ENCODE results near the gene AEBP1. TPM values are rescaled to one million over a fixed set of nuclear protein-coding genes. Genes with fewer than 3 reads are reported as not detected.

AEBP1 gene
- total RNA-seq, 1 experiment from 2014 or later, result 0.54 TPM

GRCh38 chr7:44111761-44112160 lies 7.6 kb downstream of the AEBP1 start:
- intact Hi-C loops (cut with micrococcal nuclease; ENCODE audit: unreplicated experiment), result no loop called here
- H3K27me3 Mint-ChIP-seq (ENCODE audit: insufficient read depth, unreplicated experiment), result no peaks in the 10 kb centered on the region
- H3K4me3 Mint-ChIP-seq (ENCODE audit: unreplicated experiment), result peak overlapping the region; percentile 64
- no peaks in the 10 kb centered on the region for H3K9me3 Mint-ChIP-seq (ENCODE audit: unreplicated experiment)
- no peak overlapping the region for H3K4me3 ChIP-seq (ENCODE audit: low read depth, low read length)
- no peak for TF ChIP-seq CTCF (IDR thresholded peaks at IDR 0.05; ENCODE audit: insufficient read depth in 1 of 2, low read depth in 1 of 2, low read length in 1 of 2, severe bottlenecking in 1 of 2, unreplicated experiment in 1 of 2)
- H3K27me3 ChIP-seq (replicated peaks; ENCODE audit: control insufficient read depth, insufficient read depth, low read length), result no peaks in the 10 kb centered on the region
- no peaks in the 10 kb centered on the region for H3K9me3 ChIP-seq
- DNase-seq, result no peak
- H3K4me1 Mint-ChIP-seq (ENCODE audit: low read depth, unreplicated experiment), result no peaks in the 10 kb centered on the region
- H3K36me3 Mint-ChIP-seq (ENCODE audit: insufficient read depth, unreplicated experiment), result peaks cover 25% of the 10 kb centered on the region
- no peaks in the 10 kb centered on the region; the same call in 1 of the 2 replicates for H3K36me3 ChIP-seq (ENCODE audit: control insufficient read depth, insufficient read depth, low read length)
- ChIA-PET CTCF (no interaction called here), POLR2A (interaction anchor here (1.5 kb wide), 1 partner anchor 11 kb away, joined by 5 read pairs; the partner anchor contains the start of gene POLD2)
- no peaks in the 10 kb centered on the region for H3K4me1 ChIP-seq
- no TSS peak for BruUV-seq (replicated peaks)
- H3K27ac Mint-ChIP-seq (ENCODE audit: unreplicated experiment), result no peak overlapping the region

- no peaks in the 10 kb centered on the region for H3K9me3 ChIP-seq
- no peaks in the 10 kb centered on the region for H3K9me3 Mint-ChIP-seq (ENCODE audit: unreplicated experiment)
- BruUV-seq (replicated peaks), result no TSS peak
- DNase-seq, result peak in 1 of 2 experiments; percentile 30
- no peak for TF ChIP-seq CTCF (IDR thresholded peaks at IDR 0.05; ENCODE audit: insufficient read depth in 1 of 2, low read depth in 1 of 2, low read length in 1 of 2, severe bottlenecking in 1 of 2, unreplicated experiment in 1 of 2)
- no peaks in the 10 kb centered on the region; the same call in 1 of the 2 replicates for H3K36me3 ChIP-seq (ENCODE audit: control insufficient read depth, insufficient read depth, low read length)
- ChIA-PET POLR2A (interaction anchor here (1.5 kb wide), 1 partner anchor 10 kb away, joined by 5 read pairs; the partner anchor contains the start of gene POLD2), CTCF (interaction anchor here (1.3 kb wide), 1 partner anchor 40 kb away, joined by 3 read pairs; no protein-coding TSS in a partner anchor)
- no peaks in the 10 kb centered on the region for H3K27me3 ChIP-seq (replicated peaks; ENCODE audit: control insufficient read depth, insufficient read depth, low read length)
- H3K4me1 Mint-ChIP-seq (ENCODE audit: low read depth, unreplicated experiment), result no peaks in the 10 kb centered on the region
- no peak overlapping the region for H3K27ac Mint-ChIP-seq (ENCODE audit: unreplicated experiment)
- H3K27me3 Mint-ChIP-seq (ENCODE audit: insufficient read depth, unreplicated experiment), result no peaks in the 10 kb centered on the region
- H3K4me3 Mint-ChIP-seq (ENCODE audit: unreplicated experiment), result peak overlapping the region; percentile 64
- intact Hi-C loops (cut with micrococcal nuclease; ENCODE audit: unreplicated experiment), result no loop called here
- H3K4me1 ChIP-seq, result no peaks in the 10 kb centered on the region
- no peak overlapping the region for H3K4me3 ChIP-seq (ENCODE audit: low read depth, low read length)
- H3K36me3 Mint-ChIP-seq (ENCODE audit: insufficient read depth, unreplicated experiment), result peaks cover 31% of the 10 kb centered on the region
Observed at GRCh38 chr7:44112231-44112996, 8.3 kb downstream of the AEBP1 start.

- Histone ChIP-seq H3K4me1 (no peaks in the 10 kb centered on the region), H3K27me3 (replicated peaks; ENCODE audit: control insufficient read depth, insufficient read depth, low read length) (no peaks in the 10 kb centered on the region), H3K4me3 (ENCODE audit: low read depth, low read length) (no peak overlapping the region), H3K9me3 (no peaks in the 10 kb centered on the region), H3K36me3 (ENCODE audit: control insufficient read depth, insufficient read depth, low read length) (no peaks in the 10 kb centered on the region; the same call in none of the 2 replicates)
- H3K9me3 Mint-ChIP-seq (ENCODE audit: unreplicated experiment), result no peaks in the 10 kb centered on the region
- intact Hi-C loops (cut with micrococcal nuclease; ENCODE audit: unreplicated experiment), result no loop called here
- no peaks in the 10 kb centered on the region for H3K4me1 Mint-ChIP-seq (ENCODE audit: low read depth, unreplicated experiment)
- no TSS peak for BruUV-seq (replicated peaks)
- no peak for DNase-seq
- POLR2A ChIA-PET, result interaction anchor here (1.5 kb wide), 1 partner anchor 10 kb away, joined by 5 read pairs; the partner anchor contains the start of gene POLD2
- no peak overlapping the region for H3K27ac Mint-ChIP-seq (ENCODE audit: unreplicated experiment)
- CTCF ChIA-PET, result interaction anchor here (1.3 kb wide), 1 partner anchor 41 kb away, joined by 3 read pairs; no protein-coding TSS in a partner anchor
- TF ChIP-seq CTCF (IDR thresholded peaks at IDR 0.05; ENCODE audit: insufficient read depth in 1 of 2, low read depth in 1 of 2, low read length in 1 of 2, severe bottlenecking in 1 of 2, unreplicated experiment in 1 of 2), result no peak
- H3K36me3 Mint-ChIP-seq (ENCODE audit: insufficient read depth, unreplicated experiment), result peaks cover 36% of the 10 kb centered on the region
- no peaks in the 10 kb centered on the region for H3K27me3 Mint-ChIP-seq (ENCODE audit: insufficient read depth, unreplicated experiment)
- H3K4me3 Mint-ChIP-seq (ENCODE audit: unreplicated experiment), result peak overlapping the region; percentile 64
Observed at GRCh38 chr7:44112997-44113763, 9.0 kb downstream of the AEBP1 start.

All from Caco-2 (cell line).